Pancreas (tissue), 10 donors: ENCODE data around the gene ZNF446. TPM values are rescaled to one million over a fixed set of nuclear protein-coding genes. Genes with fewer than 3 reads are reported as not detected.

Source experiments
- ATAC-seq, 4 donors: fragments of 200-7000 bp; cut with Tn5 transposase; one replicate each; pipeline versions ENCODE4 v1.8.0 to v1.9.1; 2020; ENCODE audit warnings: mild to moderate bottlenecking in 4 of 4, moderate library complexity in 4 of 4
- DNase-seq, 6 donors: peaks; one replicate each; pipeline ENCODE4 v3.0.0-alpha.2; 2020
- FAIRE-seq: peaks from 2 replicates; lab custom pipeline; 2012; peaks lifted over from hg19 to GRCh38; lab: Jason Lieb, UNC
- H3K27ac ChIP-seq, 4 donors: fragments of 200-600 bp; sonication (generic); 1 replicate in 3 of 4; 2 replicates in 1 of 4; pipeline versions ENCODE4 v1.5.0 to v1.8.0; 2020
- H3K27me3 ChIP-seq, 4 donors: fragments of 200-600 bp; one replicate each; pipeline ENCODE4 v1.8.0; 2021
- H3K36me3 ChIP-seq, 3 donors: fragments of 200-600 bp; sonication (generic) in 1 of 3; one replicate each; pipeline versions ENCODE4 v1.5.0 to v1.8.0; 2020 to 2021
- H3K4me1 ChIP-seq, 3 donors: fragments of 200-600 bp; one replicate each; pipeline ENCODE4 v1.8.0; 2021
- H3K4me3 ChIP-seq, 4 donors: fragments of 200-600 bp; sonication (generic) in 2 of 4; one replicate each; pipeline versions ENCODE4 v1.5.0 to v1.8.0; 2020 to 2021
- H3K9me3 ChIP-seq, 4 donors: fragments of 200-600 bp; one replicate each; pipeline ENCODE4 v1.8.0; 2021
- CTCF ChIP-seq, 4 donors: fragments of 200-600 bp; sonication (generic) in 3 of 4; IDR thresholded peaks; one replicate each; pipeline versions ENCODE4 v1.5.0 to v1.8.0; 2021; ENCODE audit warnings: antibody characterized with exemption in 4 of 4
- WGBS, 2 donors: extraction: QIAGEN DNeasy Blood & Tissue Kit; methylation state at CpG; one replicate each; pipeline ENCODE4 v1.1.7; 2013; 5-methylcytosine and 5-hydroxymethylcytosine counted together
- intact Hi-C, 3 donors: fragments of 100-400 bp; cut with DNase I; formaldehyde crosslinking; loops; one replicate each; pipeline versions ENCODE4 v1.11.1 to v1.14.2; 2022
- polyA plus RNA-seq, 2 donors: library from polyadenylated mRNA; stranded (reverse); fragments of 200-250 nt; gene quantifications; one replicate each; pipeline ENCODE4 v1.2.3, GENCODE V29; 2013
- total RNA-seq, 6 donors: library from RNA; stranded (reverse); fragmentation: NEBNext Ultra II Directional in 4 of 6; extraction: Animal tissue kit (Norgen Biotek cat#: 25700) in 4 of 6; gene quantifications; one replicate each; pipeline versions ENCODE4 v1.2.1 to v1.2.4, GENCODE V29; 2021 to 2023
- donor health status: healthy with polysubstance abuse.
- donor health status: DM: no; HTN: no; CAD: no; lungs with moderate emphysema.
- donor health status: DM: no; HTN: no; CAD: no.
- donor health status: control.
- donor health status: control.
- donor health status: Bipolar disorder and iron deficiency.
- donor health status: DM: yes; HTN: yes; CAD: no.
- donor health status: DM: no; HTN: no; CAD: no.
- donor health status: DM: no; HTN: no; CAD: no.
- donor health status: DM: yes; HTN: yes; CAD: no.

The ZNF446 gene
- total and polyA plus RNA-seq, 8 donors, result 4.4 to 23.6 (median 5.9) TPM

GRCh38 chr19:58511353-58512208 is 35.4 kb downstream of the ZNF446 start, which contains the start of gene SLC27A5:
SLC27A5 (minus strand) TSS chr19:58511992; CDS start chr19:58511955, 37 bp downstream.
- TF ChIP-seq CTCF (IDR thresholded peaks at IDR 0.05), result no peak
- ATAC-seq (no peak), FAIRE-seq (no peak), DNase-seq (peak in 2 of 6 donors; percentile 7 to 76)
- Histone ChIP-seq H3K27ac (no peak within 1 kb of the TSS), H3K4me3 (no peak within 1 kb of the TSS), H3K27me3 (no peaks in the 10 kb centered on the region), H3K4me1 (peaks cover 0 to 7% (median 0%) of the 10 kb centered on the region in 3 donors), H3K36me3 (peaks cover 0 to under 1% (median 0%) of the 10 kb centered on the region in 3 donors), H3K9me3 (no peaks in the 10 kb centered on the region)
- intact Hi-C loops, result no loop called here
- WGBS, 2 donors, result 75 to 83% methylated on average over 25 of the region's 25 CpGs

- ATAC-seq (peak in 2 of 4 donors; percentile 3 to 13), DNase-seq (peak in 1 of 6 donors; percentile 80), FAIRE-seq (no peak)
- intact Hi-C loops, result no loop called here
- Histone ChIP-seq H3K27ac (peak overlapping the region; percentile 24 to 60 (median 50)), H3K36me3 (peaks cover 0 to 8% (median 0%) of the 10 kb centered on the region in 3 donors), H3K4me1 (peaks cover 4 to 9% (median 7%) of the 10 kb centered on the region in 3 donors), H3K9me3 (no peaks in the 10 kb centered on the region), H3K4me3 (peak overlapping the region in 1 of 4 donors; percentile 53), H3K27me3 (no peaks in the 10 kb centered on the region)
- 77 to 84% methylated on average over 10 of the region's 10 CpGs for whole genome bisulfite sequencing, 2 donors
- TF ChIP-seq CTCF (IDR thresholded peaks at IDR 0.05), result no peak
These were observed 37.1 kb downstream of the ZNF446 start for GRCh38 chr19:58513213-58513693.

GRCh38 chr19:58513694-58514563 is 37.8 kb downstream of the ZNF446 start:
- DNase-seq, result peak; percentile 84 to 98 (median 93)
- Histone ChIP-seq H3K27ac (peak overlapping the region; percentile 24 to 60 (median 50)), H3K36me3 (peaks cover 0 to 8% (median 0%) of the 10 kb centered on the region in 3 donors), H3K9me3 (no peaks in the 10 kb centered on the region), H3K4me3 (peak overlapping the region; percentile 6 to 53 (median 22)), H3K27me3 (no peaks in the 10 kb centered on the region), H3K4me1 (peaks cover 8 to 13% (median 9%) of the 10 kb centered on the region in 3 donors)
- peak; percentile 90 to 95 (median 92) for ATAC-seq
- intact Hi-C loops, result no loop called here
- peak; percentile 92 to 99 (median 95) for TF ChIP-seq CTCF (IDR thresholded peaks at IDR 0.05)
- no peak for FAIRE-seq
- 4 to 7% methylated on average over 60 to 65 of the region's 66 CpGs for WGBS, 2 donors

- H3K36me3 ChIP-seq, result peaks cover 0 to 8% (median 0%) of the 10 kb centered on the region in 3 donors
- 49 to 50% methylated on average over 3 of the region's 3 CpGs for WGBS, 2 donors
- H3K27ac ChIP-seq, result no peak overlapping the region
- DNase-seq, result peak in 3 of 6 donors; percentile 9 to 60 (median 33)
- no peak for ATAC-seq
- H3K4me3 ChIP-seq, result peak overlapping the region; percentile 6 to 53 (median 22)
- intact Hi-C loops, result no loop called here
- H3K9me3 ChIP-seq, result no peaks in the 10 kb centered on the region
- no peak for TF ChIP-seq CTCF (IDR thresholded peaks at IDR 0.05)
- peaks cover 8 to 13% (median 9%) of the 10 kb centered on the region in 3 donors for H3K4me1 ChIP-seq
- H3K27me3 ChIP-seq, result no peaks in the 10 kb centered on the region
- no peak for FAIRE-seq
These were observed 38.4 kb downstream of the ZNF446 start for GRCh38 chr19:58514564-58515022.
